B cell (primary cell): ENCODE results near the gene MPL. TPM values are rescaled to one million over a fixed set of nuclear protein-coding genes. Genes with fewer than 3 reads are reported as not detected.

Experiments used
- ATAC-seq: fragments of 200-7000 bp; cut with Tn5 transposase; one replicate; pipeline ENCODE4 v1.10.0; 2021; ENCODE audit warnings: low read depth, mild to moderate bottlenecking, moderate number of reproducible peaks, moderate library complexity
- CTCF ChIA-PET: fragments of 350-600 bp; sonication (Branson Sonifier 250); formaldehyde crosslinking; loops from one replicate; lab custom pipeline; 2021; ENCODE audit warnings: antibody characterized with exemption, inconsistent platforms; lab: Charles Lee
- POLR2A ChIA-PET: fragments of 350-600 bp; sonication (Branson Sonifier 250); formaldehyde crosslinking; loops from one replicate; lab custom pipeline; 2021; ENCODE audit warnings: antibody characterized with exemption; lab: Charles Lee
- DNase-seq: peaks from one replicate; pipeline ENCODE4 v3.0.0; 2013
- H2AFZ ChIP-seq: 2 replicates; pipeline ENCODE4 v1.6.1; 2012; ENCODE audit warnings: mild to moderate bottlenecking, low read depth, low read length; ENCODE audit not compliant: insufficient read depth, poor library complexity, severe bottlenecking
- H3K27ac ChIP-seq, 2 donors: 1 replicate in 1 of 2; 2 replicates in 1 of 2; pipeline ENCODE4 v1.5.1; 2012 to 2013; ENCODE audit warnings: low read length in 2 of 2, mild to moderate bottlenecking in 2 of 2, moderate library complexity in 1 of 2
- H3K27me3 ChIP-seq, 4 experiments: fragments of 200-600 bp in 1 of 4; sonication (generic) in 1 of 4; replicated peaks in 1 of 4; 1 replicate in 2 of 4; 2 replicates in 2 of 4; pipeline versions ENCODE4 v1.6.1 to v1.7.0; 2013 to 2016; ENCODE audit warnings: low read length in 3 of 4, mild to moderate bottlenecking in 2 of 4, mixed read lengths in 1 of 4, moderate library complexity in 1 of 4; ENCODE audit not compliant: insufficient read depth in 4 of 4, control insufficient read depth in 3 of 4; ENCODE audit errors: control extremely low read depth in 1 of 4
- H3K36me3 ChIP-seq, 2 experiments: replicated peaks in 1 of 2; 1 replicate in 1 of 2; 2 replicates in 1 of 2; pipeline versions ENCODE4 v1.6.1 to v1.7.1; 2013; ENCODE audit warnings: low read length in 1 of 2; ENCODE audit not compliant: insufficient read depth in 2 of 2, control insufficient read depth in 1 of 2; ENCODE audit errors: control extremely low read depth in 1 of 2, extremely low read depth in 1 of 2
- H3K4me1 ChIP-seq, 2 donors: fragments of 200-600 bp in 1 of 2; sonication (generic) in 1 of 2; 1 replicate in 1 of 2; 2 replicates in 1 of 2; pipeline versions ENCODE4 v1.5.1 to v1.6.1; 2013 to 2017; ENCODE audit warnings: low read length in 2 of 2; ENCODE audit not compliant: control insufficient read depth in 2 of 2, insufficient read depth in 2 of 2
- H3K4me2 ChIP-seq: replicated peaks from 2 replicates; pipeline ENCODE3; 2012; ENCODE audit warnings: mild to moderate bottlenecking, low read depth, low read length; ENCODE audit not compliant: poor library complexity, severe bottlenecking
- H3K4me3 ChIP-seq, 5 experiments: fragments of 200-600 bp in 1 of 5; sonication (generic) in 1 of 5; 1 replicate in 3 of 5; 2 replicates in 2 of 5; pipeline versions ENCODE4 v1.5.1 to v1.7.0; 2011 to 2016; ENCODE audit warnings: low read length in 4 of 5, mild to moderate bottlenecking in 4 of 5, low read depth in 2 of 5, control low read depth in 1 of 5, moderate library complexity in 1 of 5; ENCODE audit not compliant: insufficient read depth in 1 of 5; ENCODE audit errors: control extremely low read depth in 1 of 5, extremely low read depth in 1 of 5
- H3K79me2 ChIP-seq: fragments of 200-600 bp; sonication (generic); one replicate; pipeline ENCODE4 v1.6.0; 2016; ENCODE audit warnings: low read length; ENCODE audit not compliant: control insufficient read depth, insufficient read depth
- H3K9ac ChIP-seq: fragments of 200-600 bp; sonication (generic); 2 replicates; pipeline ENCODE4 v1.6.1; 2017; ENCODE audit warnings: mild to moderate bottlenecking, low read length, moderate library complexity
- H3K9me3 ChIP-seq, 3 donors: one replicate each; pipeline versions ENCODE4 v1.6.1 to v1.7.1; 2013; ENCODE audit warnings: low read length in 2 of 3; ENCODE audit not compliant: control insufficient read depth in 2 of 3, insufficient read depth in 1 of 3; ENCODE audit errors: control extremely low read depth in 1 of 3
- H4K20me1 ChIP-seq: 2 replicates; pipeline ENCODE4 v1.6.0; 2012; ENCODE audit warnings: mild to moderate bottlenecking, low read length; ENCODE audit not compliant: insufficient read depth, control insufficient read depth, poor library complexity, severe bottlenecking
- H3K27ac Mint-ChIP-seq: one replicate; pipeline ENCODE4 v1.8.0; 2021; ENCODE audit warnings: mixed read lengths
- H3K27me3 Mint-ChIP-seq: one replicate; pipeline ENCODE4 v1.8.0; 2021; ENCODE audit warnings: mixed read lengths
- H3K4me1 Mint-ChIP-seq: one replicate; pipeline ENCODE4 v1.8.0; 2021; ENCODE audit warnings: mixed read lengths
- H3K4me3 Mint-ChIP-seq: one replicate; pipeline ENCODE4 v1.8.0; 2021; ENCODE audit warnings: mixed read lengths
- H3K9me3 Mint-ChIP-seq: one replicate; pipeline ENCODE4 v1.8.0; 2022; ENCODE audit warnings: mixed read lengths; ENCODE audit not compliant: insufficient read depth
- EZH2 ChIP-seq: IDR thresholded peaks from 2 replicates; pipeline ENCODE4 v1.6.1; 2012; ENCODE audit warnings: borderline replicate concordance, low read depth, mild to moderate bottlenecking, moderate library complexity, low read length; ENCODE audit not compliant: insufficient read depth, poor library complexity, severe bottlenecking
- WGBS: methylation state at CpG from one replicate; pipeline ENCODE4 v1.1.5; 2013; ENCODE audit warnings: missing lambda C conversion rate; ENCODE audit not compliant: insufficient coverage; 5-methylcytosine and 5-hydroxymethylcytosine counted together
- intact Hi-C: fragments of 100-400 bp; cut with micrococcal nuclease; formaldehyde crosslinking; loops from one replicate; pipeline ENCODE4 v1.10.0; 2022
- polyA plus RNA-seq: library from polyadenylated mRNA; depleted of rRNA; stranded (reverse); fragments of >200 nt; gene quantifications from 2 replicates; pipeline ENCODE4 v1.2.3, GENCODE V29; 2012
- total RNA-seq, 2 donors: library from RNA; stranded (reverse); fragments of 120-200 nt in 1 of 2; gene quantifications; 1 replicate in 1 of 2; 2 replicates in 1 of 2; pipeline versions ENCODE4 v1.2.3 to v1.2.4, GENCODE V29; 2013 to 2022
- TF ChIP-seq, protein P1 (sequence below): fragments of 200-600 bp; IDR thresholded peaks from one replicate; pipeline ENCODE4 v1.8.0; 2022; ENCODE audit warnings: antibody characterized with exemption, mild to moderate bottlenecking

The MPL gene
- total and polyA plus RNA-seq, 2 donors (not counting 1 experiment from before 2014, with no cell fraction given): not detected

DNA sequence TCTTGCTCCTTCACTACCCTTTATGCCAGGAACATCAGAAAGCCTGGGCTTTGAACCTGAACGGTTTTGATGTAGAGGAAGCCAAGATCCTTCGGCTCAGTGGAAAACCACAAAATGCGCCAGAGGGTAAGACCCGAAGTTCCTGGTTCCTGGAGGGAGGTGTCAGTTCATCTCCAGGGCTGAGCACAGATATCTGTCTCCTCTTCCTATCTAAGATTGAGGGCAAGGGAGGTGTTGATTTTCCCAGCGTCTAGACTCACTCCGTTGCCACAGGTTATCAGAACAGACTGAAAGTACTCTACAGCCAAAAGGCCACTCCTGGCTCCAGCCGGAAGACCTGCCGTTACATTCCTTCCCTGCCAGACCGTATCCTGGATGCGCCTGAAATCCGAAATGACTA is 22.1 kb downstream of the MPL start:
- Mint-ChIP-seq H3K27me3 (no peaks in the 10 kb centered on the region), H3K4me3 (peak overlapping the region; percentile 89)
- CTCF ChIA-PET: interaction anchor here (0.7 to 1.0 kb wide), 2 partner anchors 55 to 133 kb away, joined by 3 read pairs; no protein-coding TSS in a partner anchor

DNA sequence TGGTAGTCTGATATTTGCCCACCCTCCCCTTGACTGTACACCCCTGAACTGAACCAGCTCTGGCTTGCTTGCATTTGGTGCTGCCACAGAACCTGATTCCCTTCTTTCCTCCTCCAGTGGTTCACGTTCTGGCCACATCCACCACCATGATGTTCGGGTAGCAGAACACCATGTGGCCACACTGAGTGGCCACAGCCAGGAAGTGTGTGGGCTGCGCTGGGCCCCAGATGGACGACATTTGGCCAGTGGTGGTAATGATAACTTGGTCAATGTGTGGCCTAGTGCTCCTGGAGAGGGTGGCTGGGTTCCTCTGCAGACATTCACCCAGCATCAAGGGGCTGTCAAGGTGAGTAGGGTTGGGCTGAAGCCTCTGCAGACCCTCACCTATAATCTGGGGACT is 23.0 kb downstream of the MPL start:
- H3K4me2 ChIP-seq: no peak overlapping the region
- peaks cover 14% of the 10 kb centered on the region for H3K79me2 ChIP-seq
- intact Hi-C loops: loop anchor here (10.0 kb wide), 1 partner anchor 406 kb away; the partner anchor contains the start of gene SLC2A1
- H3K27ac Mint-ChIP-seq: no peak overlapping the region
- TF ChIP-seq EZH2: no peak
- TF ChIP-seq, protein P1, sequence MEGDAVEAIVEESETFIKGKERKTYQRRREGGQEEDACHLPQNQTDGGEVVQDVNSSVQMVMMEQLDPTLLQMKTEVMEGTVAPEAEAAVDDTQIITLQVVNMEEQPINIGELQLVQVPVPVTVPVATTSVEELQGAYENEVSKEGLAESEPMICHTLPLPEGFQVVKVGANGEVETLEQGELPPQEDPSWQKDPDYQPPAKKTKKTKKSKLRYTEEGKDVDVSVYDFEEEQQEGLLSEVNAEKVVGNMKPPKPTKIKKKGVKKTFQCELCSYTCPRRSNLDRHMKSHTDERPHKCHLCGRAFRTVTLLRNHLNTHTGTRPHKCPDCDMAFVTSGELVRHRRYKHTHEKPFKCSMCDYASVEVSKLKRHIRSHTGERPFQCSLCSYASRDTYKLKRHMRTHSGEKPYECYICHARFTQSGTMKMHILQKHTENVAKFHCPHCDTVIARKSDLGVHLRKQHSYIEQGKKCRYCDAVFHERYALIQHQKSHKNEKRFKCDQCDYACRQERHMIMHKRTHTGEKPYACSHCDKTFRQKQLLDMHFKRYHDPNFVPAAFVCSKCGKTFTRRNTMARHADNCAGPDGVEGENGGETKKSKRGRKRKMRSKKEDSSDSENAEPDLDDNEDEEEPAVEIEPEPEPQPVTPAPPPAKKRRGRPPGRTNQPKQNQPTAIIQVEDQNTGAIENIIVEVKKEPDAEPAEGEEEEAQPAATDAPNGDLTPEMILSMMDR: no peak
- ChIA-PET CTCF (interaction anchor here (0.7 to 1.0 kb wide), 2 partner anchors 54 to 133 kb away, joined by 3 read pairs; no protein-coding TSS in a partner anchor), POLR2A (no interaction called here)
- H3K27me3 Mint-ChIP-seq: no peaks in the 10 kb centered on the region
- no peak overlapping the region for H3K9ac ChIP-seq
- H4K20me1 ChIP-seq: peaks cover 8% of the 10 kb centered on the region
- DNase-seq: no peak
- peak overlapping the region; percentile 49 for H3K4me3 Mint-ChIP-seq
- peaks cover 0 to 36% of the 10 kb centered on the region in 2 experiments for H3K36me3 ChIP-seq
- H3K4me1 ChIP-seq: peaks cover 9 to 18% of the 10 kb centered on the region in 2 donors
- H2AFZ ChIP-seq: no peak overlapping the region
- ATAC-seq: no peak
- H3K9me3 ChIP-seq: no peaks in the 10 kb centered on the region
- H3K4me1 Mint-ChIP-seq: peaks cover 25% of the 10 kb centered on the region
- WGBS: 83% methylated on average over 1 of the region's 4 CpGs
- H3K27ac ChIP-seq: no peak overlapping the region
- no peak overlapping the region for H3K4me3 ChIP-seq
- no peaks in the 10 kb centered on the region for H3K27me3 ChIP-seq
- H3K9me3 Mint-ChIP-seq: no peaks in the 10 kb centered on the region

More for the DNA sequence above, 22.1 kb downstream of the MPL start:
- Histone ChIP-seq H4K20me1 (peaks cover 3% of the 10 kb centered on the region), H3K9ac (no peak overlapping the region), H3K4me2 (no peak overlapping the region), H3K4me3 (no peak overlapping the region), H3K4me1 (peaks cover 9 to 15% of the 10 kb centered on the region in 2 donors), H3K27ac (no peak overlapping the region), H3K36me3 (peaks cover 0 to 27% of the 10 kb centered on the region in 2 experiments), H3K79me2 (peaks cover 7% of the 10 kb centered on the region), H3K27me3 (no peaks in the 10 kb centered on the region), H2AFZ (no peak overlapping the region), H3K9me3 (no peaks in the 10 kb centered on the region)
- TF ChIP-seq, protein P1: no peak
- Mint-ChIP-seq H3K27ac (peak overlapping the region; percentile 22), H3K9me3 (no peaks in the 10 kb centered on the region), H3K4me1 (peaks cover 18% of the 10 kb centered on the region)
- ATAC-seq (no peak), DNase-seq (no peak)
- intact Hi-C loops: loop anchor here (2.0 to 10.0 kb wide), 4 partner anchors 95 to 702 kb away; partner anchors contain the start of genes PPIH, SLC2A1 and ZNF691
- 62% methylated on average over 8 of the region's 11 CpGs for WGBS
- POLR2A ChIA-PET: interaction anchor here (3.5 kb wide), 1 partner anchor 8 kb away, joined by 34 read pairs; the partner anchor contains the start of gene ELOVL1
